Omental fat pad (tissue), 4 donors: Measurements from ENCODE around the gene PGBD5. TPM values are rescaled to one million over a fixed set of nuclear protein-coding genes. Genes with fewer than 3 reads are reported as not detected.

Source experiments
- ATAC-seq: fragments of 150-250 bp; one replicate; pipeline ENCODE4 v1.9.1; 2016; ENCODE audit warnings: mild to moderate bottlenecking, moderate library complexity; ENCODE audit not compliant: low FRiP score
- DNase-seq: peaks from one replicate; pipeline ENCODE4 v3.0.0-alpha.2; 2019; ENCODE audit warnings: low spot score
- CTCF ChIP-seq, 3 donors: fragments of 450-650 bp; IDR thresholded peaks; one replicate each; pipeline ENCODE4 v1.5.1; 2016 to 2017; ENCODE audit warnings: antibody characterized with exemption in 3 of 3, mild to moderate bottlenecking in 3 of 3, moderate library complexity in 2 of 3
- total RNA-seq, 4 donors: library from RNA; depleted of rRNA; stranded (reverse); fragments of >200 nt; gene quantifications; one replicate each; pipeline ENCODE4 v1.1.0, GENCODE V29; 2016

The PGBD5 gene
- total RNA-seq, 4 donors from 2014 or later = 0.37 to 1.4 (median 0.60) TPM; not detected in 1

DNA sequence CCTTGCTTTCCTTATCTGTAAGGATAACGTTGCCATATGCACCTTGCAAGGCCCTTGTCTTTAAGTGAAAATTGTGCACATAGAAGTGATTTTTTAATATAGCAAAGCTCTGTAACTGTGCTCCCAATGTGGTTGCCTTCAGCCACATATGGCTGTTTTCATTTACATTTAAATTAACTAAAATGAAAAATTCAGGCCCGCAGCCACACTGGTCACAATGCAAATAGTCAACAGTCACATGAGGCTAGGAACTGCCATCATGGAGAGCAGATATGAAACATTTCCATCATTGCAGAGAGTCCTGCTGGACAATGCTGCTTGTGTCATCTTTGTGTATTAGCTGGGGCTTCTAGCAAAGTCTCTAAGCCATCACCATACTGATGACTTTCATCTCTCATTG lies 83.4 kb downstream of the PGBD5 start:
- TF ChIP-seq CTCF (IDR thresholded peaks at IDR 0.05) = no peak
- DNase-seq = no peak
- no peak for ATAC-seq

- ATAC-seq = no peak
- TF ChIP-seq CTCF (IDR thresholded peaks at IDR 0.05) = no peak
- no peak for DNase-seq
These were observed 84.1 kb downstream of the PGBD5 start for GRCh38 chr1:230342019-230342418.

GRCh38 chr1:230341162-230341546 lies 85.0 kb downstream of the PGBD5 start:
- ATAC-seq (no peak), DNase-seq (no peak)
- TF ChIP-seq CTCF (IDR thresholded peaks at IDR 0.05) = no peak

DNA sequence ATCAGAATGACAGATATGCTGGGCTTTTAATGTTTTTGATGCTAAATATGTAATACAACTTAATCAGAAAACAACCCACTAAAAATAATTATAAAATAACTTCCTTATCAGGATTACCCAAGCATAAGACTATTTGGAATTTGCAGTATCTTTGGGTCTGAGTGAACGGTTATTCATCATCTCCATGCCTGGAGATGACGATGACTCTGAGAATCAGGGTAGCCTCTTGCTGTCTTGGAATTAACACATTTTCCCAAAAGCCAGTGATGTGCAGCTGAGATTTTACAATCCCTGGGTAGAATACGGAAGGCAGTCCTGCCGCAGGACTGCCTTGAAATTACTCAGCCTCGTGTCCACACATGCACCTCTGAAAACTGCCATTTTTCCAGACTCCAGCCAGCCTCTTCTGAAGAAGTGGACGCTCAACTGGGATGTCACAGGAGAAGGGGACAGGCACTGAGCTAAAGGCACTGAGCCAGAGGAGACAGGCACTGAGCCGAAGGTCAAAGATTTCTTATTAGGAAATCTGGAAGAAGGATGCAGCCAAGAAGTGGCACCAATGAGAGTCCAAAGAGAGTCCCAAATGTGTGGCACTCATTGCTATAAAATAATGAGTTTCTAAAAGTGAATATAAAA lies 85.5 kb downstream of the PGBD5 start:
- ATAC-seq (no peak), DNase-seq (no peak)
- TF ChIP-seq CTCF (IDR thresholded peaks at IDR 0.05) = no peak

DNA sequence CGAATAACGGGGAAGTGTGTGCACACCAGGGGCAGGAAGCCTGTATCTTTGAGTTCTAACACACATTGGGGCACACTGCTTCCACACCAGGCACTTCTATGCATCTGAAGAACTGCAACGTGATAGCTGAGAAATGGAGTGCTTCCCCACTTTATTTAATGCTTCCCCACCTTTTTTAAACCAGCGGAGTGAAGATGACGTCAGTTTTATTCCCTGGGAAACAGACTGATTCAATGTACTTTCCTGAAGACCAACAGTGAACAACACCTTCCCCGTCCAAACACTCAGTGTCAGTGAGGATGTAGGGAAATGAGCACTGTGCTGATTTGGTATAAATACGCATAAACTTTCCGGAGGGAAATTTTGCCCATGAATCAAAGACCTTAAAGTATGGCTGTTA lies 87.1 kb downstream of the PGBD5 start:
- ATAC-seq (no peak), DNase-seq (no peak)
- no peak for TF ChIP-seq CTCF (IDR thresholded peaks at IDR 0.05)

DNA sequence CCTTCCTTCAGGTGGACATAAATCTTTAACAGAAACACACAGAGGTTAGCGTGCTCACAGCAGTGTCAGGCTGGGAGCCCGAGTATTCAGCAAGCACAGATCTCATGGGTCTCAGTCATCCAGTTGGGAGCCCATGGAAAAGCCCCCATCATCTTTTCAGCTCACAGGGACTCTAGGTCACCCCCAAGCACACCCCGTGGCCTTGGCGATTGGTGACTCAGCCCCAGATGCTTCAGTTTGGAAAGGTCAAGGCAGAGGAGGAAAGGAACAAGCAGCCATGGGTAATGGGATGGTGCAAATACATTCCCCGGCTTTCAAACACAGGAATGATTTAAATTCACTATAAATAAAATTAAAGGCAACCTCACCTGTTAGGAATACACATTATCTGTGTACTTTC lies 88.9 kb downstream of the PGBD5 start:
- TF ChIP-seq CTCF (IDR thresholded peaks at IDR 0.05) = no peak
- ATAC-seq = no peak
- no peak for DNase-seq

DNA sequence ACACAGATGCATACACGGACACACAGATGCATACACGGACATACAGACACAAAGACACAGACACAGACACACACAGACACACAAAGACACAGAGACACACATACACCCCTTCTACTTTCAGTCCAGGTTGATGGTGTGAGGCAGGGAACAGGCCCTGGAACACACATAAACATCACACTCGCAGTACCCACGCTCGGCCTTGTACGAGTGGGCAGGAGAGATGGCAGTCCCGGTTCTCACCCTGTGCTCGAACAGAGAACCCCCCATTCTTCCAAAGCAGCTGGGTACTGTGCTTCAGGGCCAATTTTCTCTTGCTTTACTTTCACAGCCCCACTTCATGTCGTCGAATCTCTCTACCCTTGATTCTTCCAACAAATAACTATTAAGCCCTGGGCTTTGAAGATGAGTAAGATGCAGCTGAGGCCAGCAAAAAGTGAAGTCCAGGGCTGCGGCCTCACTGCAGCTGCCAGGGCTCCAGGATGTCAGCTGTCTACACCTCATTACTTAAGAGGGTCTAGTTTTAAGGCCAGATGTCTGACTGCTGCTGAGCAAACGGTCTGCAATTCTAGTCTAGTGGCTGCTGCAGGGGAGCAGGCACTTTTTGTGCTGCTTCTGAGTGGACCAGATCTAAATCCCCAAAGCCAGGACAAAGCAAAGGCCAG lies 90.1 kb downstream of the PGBD5 start:
- no peak for DNase-seq
- TF ChIP-seq CTCF (IDR thresholded peaks at IDR 0.05) = no peak
- ATAC-seq = no peak
